HepG2 (cell line): ENCODE measurements around the gene FBF1. TPM values are rescaled to one million over a fixed set of nuclear protein-coding genes. Genes with fewer than 3 reads are reported as not detected.

ENCODE experiments used
- JARID2 ChIP-seq: sonication (generic); formaldehyde crosslinking; IDR thresholded peaks from 2 replicates; pipeline ENCODE4 v1.8.1; 2023; ENCODE audit warnings: missing genetic modification reagents, inconsistent platforms; ENCODE audit not compliant: insufficient replicate concordance
- KDM2A ChIP-seq: sonication (generic); formaldehyde crosslinking; IDR thresholded peaks from 2 replicates; pipeline ENCODE4 v1.4.0; 2020; ENCODE audit warnings: low read depth, missing genetic modification reagents, borderline replicate concordance
- MXI1 ChIP-seq: IDR thresholded peaks from 3 replicates; pipeline ENCODE4 v1.6.1; 2012; ENCODE audit warnings: low read depth, low read length, inconsistent platforms, borderline replicate concordance
- RFX1 ChIP-seq: fragments of 450-650 bp; IDR thresholded peaks from 2 replicates; pipeline ENCODE4 v1.6.1; 2017
- SAP130 ChIP-seq: IDR thresholded peaks from 2 replicates; pipeline ENCODE4 v1.6.1; 2016; ENCODE audit warnings: low read depth
- SRF ChIP-seq: IDR thresholded peaks from 2 replicates; pipeline ENCODE4 v1.6.1; 2011; ENCODE audit warnings: mild to moderate bottlenecking, low read depth, low read length, moderate library complexity
- YY1 ChIP-seq: IDR thresholded peaks from 2 replicates; pipeline ENCODE4 v1.6.1; 2011; ENCODE audit warnings: low read length, low read depth, moderate library complexity, mild to moderate bottlenecking; ENCODE audit not compliant: insufficient read depth, insufficient replicate concordance
- ZBTB38 ChIP-seq: sonication (generic); formaldehyde crosslinking; IDR thresholded peaks from 2 replicates; pipeline ENCODE4 v1.5.1; 2020; ENCODE audit warnings: mild to moderate bottlenecking, missing genetic modification reagents
- ZC3H4 ChIP-seq: sonication (generic); formaldehyde crosslinking; IDR thresholded peaks from 2 replicates; pipeline ENCODE4 v1.4.0; 2020; ENCODE audit warnings: missing genetic modification reagents, borderline replicate concordance
- ZFP1 ChIP-seq: IDR thresholded peaks from 2 replicates; pipeline ENCODE4 v1.6.1; 2016
- ZMYM3 ChIP-seq: sonication (generic); formaldehyde crosslinking; IDR thresholded peaks from 2 replicates; pipeline ENCODE4 v1.5.1; 2020; ENCODE audit warnings: mild to moderate bottlenecking, missing genetic modification reagents
- ZNF121 ChIP-seq: sonication (generic); formaldehyde crosslinking; IDR thresholded peaks from 2 replicates; pipeline ENCODE4 v1.5.0; 2020; ENCODE audit warnings: mild to moderate bottlenecking, missing genetic modification reagents
- ZNF354B ChIP-seq: sonication (generic); formaldehyde crosslinking; IDR thresholded peaks from 2 replicates; pipeline ENCODE4 v1.8.0; 2022; ENCODE audit warnings: mild to moderate bottlenecking, missing genetic modification reagents
- ZNF567 ChIP-seq: sonication (generic); formaldehyde crosslinking; IDR thresholded peaks from 2 replicates; pipeline ENCODE4 v1.8.1; 2023; ENCODE audit warnings: mild to moderate bottlenecking, missing genetic modification reagents, borderline replicate concordance
- ZNF572 ChIP-seq: sonication (generic); formaldehyde crosslinking; IDR thresholded peaks from 2 replicates; pipeline ENCODE4 v1.5.1; 2020; ENCODE audit warnings: mild to moderate bottlenecking, missing genetic modification reagents
- ZNF607 ChIP-seq: sonication (generic); formaldehyde crosslinking; IDR thresholded peaks from 2 replicates; pipeline ENCODE4 v1.5.1; 2020; ENCODE audit warnings: missing genetic modification reagents, mild to moderate bottlenecking, borderline replicate concordance
- ZNF7 ChIP-seq: IDR thresholded peaks from 2 replicates; pipeline ENCODE4 v1.6.1; 2016; ENCODE audit warnings: missing biosample characterization, missing genetic modification reagents
- ZSCAN21 ChIP-seq: sonication (generic); formaldehyde crosslinking; IDR thresholded peaks from 2 replicates; pipeline ENCODE4 v1.8.0; 2022; ENCODE audit warnings: mild to moderate bottlenecking, missing genetic modification reagents, moderate library complexity, borderline replicate concordance
- polyA plus RNA-seq, 8 experiments: library from polyadenylated mRNA; depleted of rRNA in 3 of 8; stranded (reverse) in 7 of 8; unstranded in 1 of 8; fragments of >200 nt; fragmentation: Illumina TruSeq in 4 of 8; extraction: Trizol in 4 of 8; gene quantifications; 2 replicates each; pipeline versions ENCODE4 v1.2.1 to v1.2.3, GENCODE V29; 2011 to 2016; ENCODE audit warnings: low read depth in 4 of 8, missing spikeins in 1 of 8, mixed read lengths in 1 of 8; ENCODE audit not compliant: insufficient read depth in 1 of 8
- total RNA-seq, 5 experiments: library from RNA; depleted of rRNA; stranded (reverse); fragments of >200 nt; fragmentation: Illumina TruSeq; extraction: Trizol; gene quantifications; 2 replicates each; pipeline ENCODE4 v1.2.3, GENCODE V29; 2016; ENCODE audit warnings: low read depth in 1 of 5
- TF ChIP-seq, protein P1 (sequence below): sonication (generic); formaldehyde crosslinking; IDR thresholded peaks from 2 replicates; pipeline ENCODE4 v1.9.0; 2022; ENCODE audit warnings: missing genetic modification reagents, mild to moderate bottlenecking, borderline replicate concordance
- TF ChIP-seq, protein P2 (sequence below): sonication (generic); formaldehyde crosslinking; IDR thresholded peaks from 2 replicates; pipeline ENCODE4 v1.5.1; 2020; ENCODE audit warnings: missing genetic modification reagents, mild to moderate bottlenecking, borderline replicate concordance
- TF ChIP-seq, protein P3 (sequence below): IDR thresholded peaks from 2 replicates; pipeline ENCODE4 v1.6.1; 2016; ENCODE audit warnings: missing genetic modification reagents, missing compliant biosample characterization
- TF ChIP-seq, protein P4 (sequence below): sonication (generic); formaldehyde crosslinking; conservative IDR thresholded peaks from 2 replicates; pipeline ENCODE4 v1.8.1; 2023; ENCODE audit warnings: missing genetic modification reagents

FBF1 gene
- total and polyA plus RNA-seq, 2 of the 13 experiments (the other 11 are each of a cell fraction or from before 2014, with no cell fraction given) = 2.4 to 8.1 TPM

DNA sequence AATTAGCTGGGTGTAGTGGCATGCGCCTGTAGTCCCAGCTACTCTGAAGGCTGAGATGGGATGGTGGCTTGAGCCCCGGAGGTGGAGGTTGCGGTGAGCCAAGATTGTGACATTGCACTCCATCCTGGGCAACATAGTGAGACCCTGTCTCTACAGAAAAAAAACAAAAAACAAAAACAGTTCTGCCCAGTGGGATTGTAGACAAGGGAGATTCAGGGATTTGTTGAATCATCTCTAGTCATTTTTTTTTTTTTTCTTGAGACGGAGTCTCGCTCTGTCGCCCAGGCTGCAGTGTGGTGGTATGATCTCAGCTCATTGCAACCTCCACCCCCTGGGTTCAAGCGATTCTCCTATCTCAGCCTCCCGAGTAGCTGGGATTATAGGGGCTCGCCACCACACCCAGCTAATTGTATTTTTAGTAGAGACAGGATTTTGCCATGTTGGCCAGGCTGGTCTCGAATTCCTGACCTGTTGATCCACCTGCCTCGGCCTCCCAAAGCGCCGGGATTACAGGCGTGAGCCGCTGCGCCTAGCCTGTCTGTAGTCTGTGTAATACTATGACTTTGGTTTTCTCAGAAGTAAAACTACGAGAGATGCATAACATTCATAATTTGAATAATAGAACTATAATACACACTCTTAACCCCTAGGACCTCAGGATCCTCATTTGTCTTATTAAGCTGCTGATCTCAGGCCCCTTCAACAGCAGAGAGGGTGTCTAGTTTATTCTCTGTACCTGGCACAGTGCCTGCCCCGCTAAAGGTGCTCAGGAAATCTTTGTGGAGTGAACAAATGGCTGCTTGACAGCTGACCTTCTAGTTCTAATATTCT is 39.6 kb upstream of the FBF1 start (continued):
- peak; percentile 23 for TF ChIP-seq JARID2 (CRISPR knock-in tag)
- TF ChIP-seq ZNF572 (CRISPR knock-in tag) = 0 out of 2 replicates have a peak, but pooled peaks have one; percentile 38
- peak; percentile 7; the same call in 1 of the 2 replicates for TF ChIP-seq ZMYM3 (CRISPR knock-in tag)
- TF ChIP-seq ZNF7 (CRISPR knock-in tag) = no peak
- no peak for TF ChIP-seq MXI1
- TF ChIP-seq, protein P1, sequence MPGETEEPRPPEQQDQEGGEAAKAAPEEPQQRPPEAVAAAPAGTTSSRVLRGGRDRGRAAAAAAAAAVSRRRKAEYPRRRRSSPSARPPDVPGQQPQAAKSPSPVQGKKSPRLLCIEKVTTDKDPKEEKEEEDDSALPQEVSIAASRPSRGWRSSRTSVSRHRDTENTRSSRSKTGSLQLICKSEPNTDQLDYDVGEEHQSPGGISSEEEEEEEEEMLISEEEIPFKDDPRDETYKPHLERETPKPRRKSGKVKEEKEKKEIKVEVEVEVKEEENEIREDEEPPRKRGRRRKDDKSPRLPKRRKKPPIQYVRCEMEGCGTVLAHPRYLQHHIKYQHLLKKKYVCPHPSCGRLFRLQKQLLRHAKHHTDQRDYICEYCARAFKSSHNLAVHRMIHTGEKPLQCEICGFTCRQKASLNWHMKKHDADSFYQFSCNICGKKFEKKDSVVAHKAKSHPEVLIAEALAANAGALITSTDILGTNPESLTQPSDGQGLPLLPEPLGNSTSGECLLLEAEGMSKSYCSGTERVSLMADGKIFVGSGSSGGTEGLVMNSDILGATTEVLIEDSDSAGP (CRISPR knock-in tag) = no peak
- 0 out of 2 replicates have a peak, but pooled peaks have one; percentile 24 for TF ChIP-seq KDM2A (CRISPR knock-in tag)
- TF ChIP-seq ZNF567 = 0 out of 2 replicates have a peak, but pooled peaks have one; percentile 32
- TF ChIP-seq SRF = no peak
- peak; percentile 3 for TF ChIP-seq YY1
- peak; percentile 89; the same call in 1 of the 2 replicates for TF ChIP-seq ZC3H4 (CRISPR knock-in tag)
- TF ChIP-seq, protein P2, sequence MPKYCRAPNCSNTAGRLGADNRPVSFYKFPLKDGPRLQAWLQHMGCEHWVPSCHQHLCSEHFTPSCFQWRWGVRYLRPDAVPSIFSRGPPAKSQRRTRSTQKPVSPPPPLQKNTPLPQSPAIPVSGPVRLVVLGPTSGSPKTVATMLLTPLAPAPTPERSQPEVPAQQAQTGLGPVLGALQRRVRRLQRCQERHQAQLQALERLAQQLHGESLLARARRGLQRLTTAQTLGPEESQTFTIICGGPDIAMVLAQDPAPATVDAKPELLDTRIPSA (CRISPR knock-in tag) = 0 out of 2 replicates have a peak, but pooled peaks have one; percentile 57
- TF ChIP-seq ZSCAN21 (CRISPR knock-in tag) = 0 out of 2 replicates have a peak, but pooled peaks have one; percentile 1
- TF ChIP-seq ZBTB38 = peak; percentile 61
- TF ChIP-seq, protein P3, sequence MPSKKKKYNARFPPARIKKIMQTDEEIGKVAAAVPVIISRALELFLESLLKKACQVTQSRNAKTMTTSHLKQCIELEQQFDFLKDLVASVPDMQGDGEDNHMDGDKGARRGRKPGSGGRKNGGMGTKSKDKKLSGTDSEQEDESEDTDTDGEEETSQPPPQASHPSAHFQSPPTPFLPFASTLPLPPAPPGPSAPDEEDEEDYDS (CRISPR knock-in tag) = 0 out of 2 replicates have a peak, but pooled peaks have one; percentile 11
- TF ChIP-seq, protein P4, sequence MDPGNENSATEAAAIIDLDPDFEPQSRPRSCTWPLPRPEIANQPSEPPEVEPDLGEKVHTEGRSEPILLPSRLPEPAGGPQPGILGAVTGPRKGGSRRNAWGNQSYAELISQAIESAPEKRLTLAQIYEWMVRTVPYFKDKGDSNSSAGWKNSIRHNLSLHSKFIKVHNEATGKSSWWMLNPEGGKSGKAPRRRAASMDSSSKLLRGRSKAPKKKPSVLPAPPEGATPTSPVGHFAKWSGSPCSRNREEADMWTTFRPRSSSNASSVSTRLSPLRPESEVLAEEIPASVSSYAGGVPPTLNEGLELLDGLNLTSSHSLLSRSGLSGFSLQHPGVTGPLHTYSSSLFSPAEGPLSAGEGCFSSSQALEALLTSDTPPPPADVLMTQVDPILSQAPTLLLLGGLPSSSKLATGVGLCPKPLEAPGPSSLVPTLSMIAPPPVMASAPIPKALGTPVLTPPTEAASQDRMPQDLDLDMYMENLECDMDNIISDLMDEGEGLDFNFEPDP (CRISPR knock-in tag) = 0 out of 2 replicates have a peak, but pooled peaks have one; percentile 29
- 0 out of 2 replicates have a peak, but pooled peaks have one; percentile 30 for TF ChIP-seq ZNF607
- TF ChIP-seq RFX1 = no peak
- TF ChIP-seq ZNF121 = peak; percentile 99
- TF ChIP-seq ZNF354B = no peak
- TF ChIP-seq SAP130 (CRISPR knock-in tag) = 0 out of 2 replicates have a peak, but pooled peaks have one; percentile 13
- 0 out of 2 replicates have a peak, but pooled peaks have one; percentile 3 for TF ChIP-seq ZFP1 (CRISPR knock-in tag)
